Measurements from ENCODE around the gene TAS2R1.

GRCh38 chr5:9627541-9627940, 2.6 kb downstream of the TAS2R1 start:
- TF ChIP-seq CTCF (IDR thresholded peaks at IDR 0.05) = no peak
- TF ChIP-seq ZFX (IDR thresholded peaks at IDR 0.05; ENCODE audit: borderline replicate concordance) = no peak

Data from 22Rv1 (cell line).